RWPE2 (cell line): ENCODE measurements around the gene TRIM9.
A peak's percentile ranks its signal among the peaks of the same experiment; 100 is the strongest.

ENCODE experiments used
- ATAC-seq: fragments of 200-7000 bp; cut with Tn5 transposase; 3 replicates; pipeline ENCODE4 v1.9.1; 2021; ENCODE audit warnings: low read depth
- DNase-seq: peaks from one replicate; pipeline ENCODE4 v3.0.0-alpha.2; 2020; ENCODE audit warnings: low spot score
- H3K27ac ChIP-seq: fragments of 450-650 bp; 2 replicates; pipeline ENCODE4 v1.5.1; 2017; ENCODE audit warnings: mild to moderate bottlenecking; ENCODE audit not compliant: poor library complexity, severe bottlenecking
- H3K27me3 ChIP-seq: fragments of 250-450 bp; sonication (Bioruptor Pico); 2 replicates; pipeline ENCODE4 v1.5.1; 2021; ENCODE audit warnings: mild to moderate bottlenecking, moderate library complexity; ENCODE audit not compliant: insufficient read depth, poor library complexity, severe bottlenecking
- H3K36me3 ChIP-seq: fragments of 250-450 bp; sonication (Bioruptor Pico); 2 replicates; pipeline ENCODE4 v1.5.1; 2020; ENCODE audit warnings: low read depth, mild to moderate bottlenecking, moderate library complexity
- H3K4me1 ChIP-seq: fragments of 250-450 bp; sonication (Bioruptor Pico); 2 replicates; pipeline ENCODE4 v1.5.1; 2021; ENCODE audit warnings: mild to moderate bottlenecking, moderate library complexity; ENCODE audit not compliant: insufficient read depth, poor library complexity, severe bottlenecking
- H3K4me3 ChIP-seq: fragments of 250-450 bp; sonication (Bioruptor Pico); 2 replicates; pipeline ENCODE4 v1.5.1; 2021; ENCODE audit warnings: mild to moderate bottlenecking, moderate library complexity; ENCODE audit not compliant: severe bottlenecking
- H3K9me3 ChIP-seq: fragments of 250-450 bp; sonication (Bioruptor Pico); 2 replicates; pipeline ENCODE4 v1.5.1; 2021; ENCODE audit warnings: mild to moderate bottlenecking, moderate library complexity; ENCODE audit not compliant: severe bottlenecking
- TF ChIP-seq, protein P1 (sequence below): fragments of 450-650 bp; IDR thresholded peaks from one replicate; pipeline ENCODE4 v1.5.1; 2017; ENCODE audit warnings: mild to moderate bottlenecking, moderate library complexity; ENCODE audit not compliant: poor library complexity, severe bottlenecking

The TRIM9 gene

DNA sequence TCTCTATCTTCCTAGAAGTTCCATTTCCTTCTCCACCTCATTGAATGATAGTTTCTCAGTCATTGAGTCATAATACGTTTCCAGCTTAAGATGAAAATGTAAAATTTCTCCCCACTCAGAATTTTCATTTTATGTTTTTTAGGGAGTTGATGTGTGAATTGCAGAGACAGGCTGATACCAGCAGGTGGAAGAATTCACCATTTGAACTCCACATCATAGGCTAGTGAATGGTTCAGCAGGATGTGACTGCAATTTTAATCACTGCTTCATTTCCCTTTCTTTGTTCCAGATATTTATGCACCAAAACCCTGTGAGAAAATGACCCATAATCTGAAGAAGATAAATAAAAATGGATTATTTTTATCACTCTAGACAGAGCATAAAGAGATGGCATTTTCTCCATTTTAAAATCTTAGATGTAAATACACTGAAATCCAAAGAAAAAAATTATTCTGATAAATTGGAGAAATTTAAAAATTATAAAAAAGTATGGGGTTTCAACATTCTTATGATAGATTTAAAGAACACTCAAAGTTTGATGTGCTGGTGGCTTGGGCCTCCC, 140.0 kb downstream of the TRIM9 start:
- no peaks in the 10 kb centered on the region for H3K27me3 ChIP-seq
- H3K36me3 ChIP-seq, result no peaks in the 10 kb centered on the region
- ATAC-seq (peak; percentile 59), DNase-seq (no peak)
- peaks cover 19% of the 10 kb centered on the region for H3K4me1 ChIP-seq
- TF ChIP-seq, protein P1, sequence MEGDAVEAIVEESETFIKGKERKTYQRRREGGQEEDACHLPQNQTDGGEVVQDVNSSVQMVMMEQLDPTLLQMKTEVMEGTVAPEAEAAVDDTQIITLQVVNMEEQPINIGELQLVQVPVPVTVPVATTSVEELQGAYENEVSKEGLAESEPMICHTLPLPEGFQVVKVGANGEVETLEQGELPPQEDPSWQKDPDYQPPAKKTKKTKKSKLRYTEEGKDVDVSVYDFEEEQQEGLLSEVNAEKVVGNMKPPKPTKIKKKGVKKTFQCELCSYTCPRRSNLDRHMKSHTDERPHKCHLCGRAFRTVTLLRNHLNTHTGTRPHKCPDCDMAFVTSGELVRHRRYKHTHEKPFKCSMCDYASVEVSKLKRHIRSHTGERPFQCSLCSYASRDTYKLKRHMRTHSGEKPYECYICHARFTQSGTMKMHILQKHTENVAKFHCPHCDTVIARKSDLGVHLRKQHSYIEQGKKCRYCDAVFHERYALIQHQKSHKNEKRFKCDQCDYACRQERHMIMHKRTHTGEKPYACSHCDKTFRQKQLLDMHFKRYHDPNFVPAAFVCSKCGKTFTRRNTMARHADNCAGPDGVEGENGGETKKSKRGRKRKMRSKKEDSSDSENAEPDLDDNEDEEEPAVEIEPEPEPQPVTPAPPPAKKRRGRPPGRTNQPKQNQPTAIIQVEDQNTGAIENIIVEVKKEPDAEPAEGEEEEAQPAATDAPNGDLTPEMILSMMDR, result peak; percentile 89
- H3K27ac ChIP-seq, result peak overlapping the region; percentile 94
- no peak overlapping the region for H3K4me3 ChIP-seq
- no peaks in the 10 kb centered on the region for H3K9me3 ChIP-seq

DNA sequence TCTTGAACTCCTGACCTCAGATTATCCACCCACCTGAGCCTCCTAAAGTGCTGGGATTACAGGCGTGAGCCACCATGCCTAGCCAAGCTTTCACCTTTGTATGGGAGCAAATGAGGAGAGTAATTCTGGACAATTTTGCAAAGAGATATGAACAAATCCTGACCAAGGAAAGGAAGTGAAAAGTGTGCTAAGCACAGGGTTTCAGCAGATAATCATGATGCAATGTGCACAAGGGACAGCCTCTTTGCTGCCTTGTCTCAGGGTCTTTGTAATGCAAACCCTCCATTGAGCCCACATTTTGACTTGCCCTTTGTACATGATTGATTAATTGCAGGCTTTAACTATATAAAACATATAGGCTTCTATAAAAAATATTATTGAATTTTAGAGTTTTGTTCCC, 141.4 kb downstream of the TRIM9 start:
- DNase-seq, result no peak
- no peaks in the 10 kb centered on the region for H3K9me3 ChIP-seq
- ATAC-seq, result no peak
- TF ChIP-seq, protein P1, result no peak
- peaks cover 19% of the 10 kb centered on the region for H3K4me1 ChIP-seq
- H3K27ac ChIP-seq, result peak overlapping the region; percentile 94
- H3K36me3 ChIP-seq, result no peaks in the 10 kb centered on the region
- no peaks in the 10 kb centered on the region for H3K27me3 ChIP-seq
- H3K4me3 ChIP-seq, result no peak overlapping the region

DNA sequence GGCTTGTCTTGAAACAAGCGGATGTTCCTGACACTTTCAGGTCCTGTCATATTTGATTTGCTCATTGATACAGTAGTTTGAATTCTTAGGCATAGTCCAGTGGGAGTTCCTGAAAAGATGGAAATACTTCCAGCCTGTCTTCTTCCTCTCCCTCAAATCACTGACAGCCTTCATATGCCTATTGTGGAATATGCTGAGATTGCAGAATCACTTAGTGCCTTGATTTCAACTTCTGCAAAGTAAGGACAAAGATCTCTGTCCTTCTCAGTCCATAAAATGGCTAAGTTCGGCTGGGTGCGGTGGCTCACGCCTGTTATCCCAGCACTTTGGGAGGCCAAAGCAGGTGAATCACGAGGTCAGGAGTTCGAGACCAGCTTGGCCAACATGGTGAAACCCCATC, 143.9 kb downstream of the TRIM9 start:
- Histone ChIP-seq H3K36me3 (no peaks in the 10 kb centered on the region), H3K27me3 (no peaks in the 10 kb centered on the region), H3K4me3 (no peak overlapping the region), H3K9me3 (no peaks in the 10 kb centered on the region), H3K27ac (no peak overlapping the region), H3K4me1 (peaks cover 29% of the 10 kb centered on the region)
- no peak for ATAC-seq
- DNase-seq, result no peak
- TF ChIP-seq, protein P1, result no peak

DNA sequence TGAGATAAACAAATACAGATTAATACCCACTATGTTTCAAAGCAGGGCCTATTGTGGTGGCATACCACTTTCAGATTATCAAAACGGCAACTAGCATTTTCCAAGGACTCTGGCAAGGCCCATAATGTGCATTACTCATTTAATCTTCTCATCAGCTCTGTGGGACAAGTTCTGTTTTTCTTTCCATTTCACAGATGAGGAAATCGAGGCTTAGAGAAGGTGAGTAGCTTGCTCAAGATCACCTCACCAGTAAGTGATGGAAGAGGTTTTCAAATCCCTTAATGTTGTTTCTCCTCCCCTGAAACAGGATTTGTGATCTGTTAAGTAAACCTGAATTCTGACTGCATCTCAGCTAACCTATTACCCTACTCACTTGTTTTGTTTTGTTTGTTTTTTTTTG, 146.7 kb downstream of the TRIM9 start:
- no peak for ATAC-seq
- no peak for DNase-seq
- Histone ChIP-seq H3K4me3 (no peak overlapping the region), H3K27ac (no peak overlapping the region), H3K9me3 (no peaks in the 10 kb centered on the region), H3K27me3 (no peaks in the 10 kb centered on the region), H3K36me3 (no peaks in the 10 kb centered on the region), H3K4me1 (peaks cover 10% of the 10 kb centered on the region)
- TF ChIP-seq, protein P1, result no peak

DNA sequence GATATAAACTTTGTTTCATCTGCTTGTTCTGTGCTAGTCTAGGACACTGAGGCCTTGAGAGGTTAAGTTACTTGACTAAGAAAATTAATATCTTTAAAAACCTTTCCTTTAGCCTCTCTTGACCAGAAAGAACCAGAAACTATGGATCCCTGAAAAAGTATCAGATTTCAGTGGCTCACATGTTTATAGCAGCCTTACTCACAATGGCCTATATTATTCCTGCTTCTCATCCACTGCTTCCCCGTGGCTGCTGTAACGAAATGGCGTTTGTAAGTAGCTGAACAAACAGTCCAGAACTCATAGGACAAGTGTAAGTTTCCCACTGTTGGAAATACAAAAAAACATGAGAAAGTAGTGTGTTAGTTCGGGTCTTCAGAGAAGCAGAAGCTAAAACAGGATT, 147.5 kb downstream of the TRIM9 start:
- DNase-seq, result no peak
- Histone ChIP-seq H3K36me3 (peaks cover 4% of the 10 kb centered on the region), H3K27ac (peak overlapping the region; percentile 5), H3K9me3 (no peaks in the 10 kb centered on the region), H3K4me1 (peaks cover 10% of the 10 kb centered on the region), H3K27me3 (no peaks in the 10 kb centered on the region), H3K4me3 (no peak overlapping the region)
- no peak for ATAC-seq
- TF ChIP-seq, protein P1, result no peak
